ENCODE data around the gene ADAMTS9. TPM values are rescaled to one million over a fixed set of nuclear protein-coding genes. Genes with fewer than 3 reads are reported as not detected.

ADAMTS9 gene
- total and polyA plus RNA-seq, 2 donors (not counting 1 experiment from before 2014, with no cell fraction given): not detected

DNA sequence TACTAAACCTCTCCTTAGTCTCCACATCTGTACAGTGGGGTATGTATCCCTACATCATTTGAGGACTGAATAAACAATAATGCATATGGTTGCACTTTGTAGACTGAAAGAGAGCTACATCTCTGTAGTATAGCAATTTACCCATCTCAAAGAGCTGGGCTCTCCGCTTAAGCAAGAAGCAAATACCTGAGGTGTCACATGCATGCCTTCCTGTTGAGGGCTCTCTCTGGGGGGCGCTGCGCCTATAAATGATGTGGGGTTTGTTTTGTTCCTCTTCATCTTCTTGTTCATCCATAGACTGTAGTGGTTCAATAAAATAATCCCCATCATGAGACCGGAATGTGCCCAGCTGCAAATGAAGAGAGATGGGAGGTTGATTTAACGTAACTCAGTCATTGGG, 6.8 kb downstream of the ADAMTS9 start:
- ATAC-seq (ENCODE audit: low read depth) (no peak), DNase-seq (no peak)
- Histone ChIP-seq H4K20me1 (ENCODE audit: control insufficient read depth, insufficient read depth, low read length, poor library complexity, severe bottlenecking) (no peaks in the 10 kb centered on the region), H3K4me1 (ENCODE audit: control insufficient read depth in 2 of 2, insufficient read depth in 2 of 2, low read length in 2 of 2) (no peaks in the 10 kb centered on the region), H3K4me3 (ENCODE audit: control extremely low read depth in 1 of 5, extremely low read depth in 1 of 5, insufficient read depth in 1 of 5, low read depth in 2 of 5, low read length in 4 of 5) (no peak overlapping the region), H2AFZ (ENCODE audit: insufficient read depth, low read depth, low read length, poor library complexity, severe bottlenecking) (no peak overlapping the region), H3K9ac (ENCODE audit: low read length) (no peak overlapping the region), H3K27ac (ENCODE audit: low read length in 2 of 2) (no peak overlapping the region), H3K36me3 (replicated peaks in 1 of 2; ENCODE audit: control extremely low read depth in 1 of 2, control insufficient read depth in 1 of 2, extremely low read depth in 1 of 2, insufficient read depth in 2 of 2, low read length in 1 of 2) (no peaks in the 10 kb centered on the region), H3K9me3 (ENCODE audit: control extremely low read depth in 1 of 3, control insufficient read depth in 2 of 3, insufficient read depth in 1 of 3, low read length in 2 of 3) (peaks cover 0 to 15% (median 0%) of the 10 kb centered on the region in 3 donors), H3K4me2 (replicated peaks; ENCODE audit: low read depth, low read length, poor library complexity, severe bottlenecking) (no peak overlapping the region), H3K79me2 (ENCODE audit: control insufficient read depth, insufficient read depth, low read length) (no peaks in the 10 kb centered on the region), H3K27me3 (replicated peaks in 1 of 4; ENCODE audit: control extremely low read depth in 1 of 4, control insufficient read depth in 3 of 4, insufficient read depth in 4 of 4, low read length in 3 of 4) (peaks cover 0 to 12% (median 2%) of the 10 kb centered on the region in 4 experiments)
- Mint-ChIP-seq H3K4me3 (no peak overlapping the region), H3K27ac (no peak overlapping the region), H3K27me3 (peaks cover 19% of the 10 kb centered on the region), H3K4me1 (no peaks in the 10 kb centered on the region), H3K9me3 (ENCODE audit: insufficient read depth) (no peaks in the 10 kb centered on the region)
- POLR2A ChIA-PET: no interaction called here
- CTCF ChIA-PET: no interaction called here
- WGBS (ENCODE audit: insufficient coverage): no CpG with 5 or more reads among the region's 5 CpGs
- TF ChIP-seq EZH2 (IDR thresholded peaks at IDR 0.05; ENCODE audit: borderline replicate concordance, insufficient read depth, low read depth, low read length, poor library complexity, severe bottlenecking): no peak
- TF ChIP-seq, protein P1, sequence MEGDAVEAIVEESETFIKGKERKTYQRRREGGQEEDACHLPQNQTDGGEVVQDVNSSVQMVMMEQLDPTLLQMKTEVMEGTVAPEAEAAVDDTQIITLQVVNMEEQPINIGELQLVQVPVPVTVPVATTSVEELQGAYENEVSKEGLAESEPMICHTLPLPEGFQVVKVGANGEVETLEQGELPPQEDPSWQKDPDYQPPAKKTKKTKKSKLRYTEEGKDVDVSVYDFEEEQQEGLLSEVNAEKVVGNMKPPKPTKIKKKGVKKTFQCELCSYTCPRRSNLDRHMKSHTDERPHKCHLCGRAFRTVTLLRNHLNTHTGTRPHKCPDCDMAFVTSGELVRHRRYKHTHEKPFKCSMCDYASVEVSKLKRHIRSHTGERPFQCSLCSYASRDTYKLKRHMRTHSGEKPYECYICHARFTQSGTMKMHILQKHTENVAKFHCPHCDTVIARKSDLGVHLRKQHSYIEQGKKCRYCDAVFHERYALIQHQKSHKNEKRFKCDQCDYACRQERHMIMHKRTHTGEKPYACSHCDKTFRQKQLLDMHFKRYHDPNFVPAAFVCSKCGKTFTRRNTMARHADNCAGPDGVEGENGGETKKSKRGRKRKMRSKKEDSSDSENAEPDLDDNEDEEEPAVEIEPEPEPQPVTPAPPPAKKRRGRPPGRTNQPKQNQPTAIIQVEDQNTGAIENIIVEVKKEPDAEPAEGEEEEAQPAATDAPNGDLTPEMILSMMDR (IDR thresholded peaks at IDR 0.05): no peak
- intact Hi-C loops (cut with micrococcal nuclease): no loop called here

DNA sequence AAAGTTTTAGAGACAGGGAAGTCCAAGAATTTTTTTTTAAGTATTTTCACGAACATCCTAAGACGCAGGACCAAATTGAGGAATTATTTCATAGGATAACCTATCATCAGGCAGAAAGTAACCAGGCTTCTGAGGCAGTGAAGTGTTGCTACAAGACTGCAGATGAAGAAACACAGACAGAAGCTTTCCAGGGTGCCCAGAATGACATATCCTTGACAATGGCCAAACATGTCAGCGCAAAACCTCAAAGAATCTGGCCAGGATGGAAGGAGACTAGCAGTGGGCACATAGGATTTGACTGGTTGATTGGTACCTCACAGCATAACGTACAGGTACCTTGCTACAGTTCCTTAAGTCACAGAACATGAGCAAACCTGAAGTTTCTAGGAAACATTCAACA, 7.5 kb downstream of the ADAMTS9 start:
- H3K4me2 ChIP-seq (replicated peaks; ENCODE audit: low read depth, low read length, poor library complexity, severe bottlenecking): no peak overlapping the region
- no peak overlapping the region for H3K4me3 Mint-ChIP-seq
- H3K4me1 ChIP-seq (ENCODE audit: control insufficient read depth in 2 of 2, insufficient read depth in 2 of 2, low read length in 2 of 2): no peaks in the 10 kb centered on the region
- intact Hi-C loops (cut with micrococcal nuclease): no loop called here
- ATAC-seq (ENCODE audit: low read depth) (no peak), DNase-seq (no peak)
- no peak overlapping the region for H3K4me3 ChIP-seq (ENCODE audit: control extremely low read depth in 1 of 5, extremely low read depth in 1 of 5, insufficient read depth in 1 of 5, low read depth in 2 of 5, low read length in 4 of 5)
- no peaks in the 10 kb centered on the region for H3K36me3 ChIP-seq (replicated peaks in 1 of 2; ENCODE audit: control extremely low read depth in 1 of 2, control insufficient read depth in 1 of 2, extremely low read depth in 1 of 2, insufficient read depth in 2 of 2, low read length in 1 of 2)
- CTCF ChIA-PET: no interaction called here
- peaks cover 0 to 7% (median 2%) of the 10 kb centered on the region in 4 experiments for H3K27me3 ChIP-seq (replicated peaks in 1 of 4; ENCODE audit: control extremely low read depth in 1 of 4, control insufficient read depth in 3 of 4, insufficient read depth in 4 of 4, low read length in 3 of 4)
- no peaks in the 10 kb centered on the region for H4K20me1 ChIP-seq (ENCODE audit: control insufficient read depth, insufficient read depth, low read length, poor library complexity, severe bottlenecking)
- H3K27ac ChIP-seq (ENCODE audit: low read length in 2 of 2): no peak overlapping the region
- WGBS (ENCODE audit: insufficient coverage): 65% methylated on average over 2 of the region's 4 CpGs
- peaks cover 0 to 8% (median 0%) of the 10 kb centered on the region in 3 donors for H3K9me3 ChIP-seq (ENCODE audit: control extremely low read depth in 1 of 3, control insufficient read depth in 2 of 3, insufficient read depth in 1 of 3, low read length in 2 of 3)
- H3K9ac ChIP-seq (ENCODE audit: low read length): no peak overlapping the region
- H3K27me3 Mint-ChIP-seq: peaks cover 19% of the 10 kb centered on the region
- H3K9me3 Mint-ChIP-seq (ENCODE audit: insufficient read depth): no peaks in the 10 kb centered on the region
- TF ChIP-seq, protein P1 (IDR thresholded peaks at IDR 0.05): no peak
- no peak for TF ChIP-seq EZH2 (IDR thresholded peaks at IDR 0.05; ENCODE audit: borderline replicate concordance, insufficient read depth, low read depth, low read length, poor library complexity, severe bottlenecking)
- H3K4me1 Mint-ChIP-seq: no peaks in the 10 kb centered on the region
- no peaks in the 10 kb centered on the region for H3K79me2 ChIP-seq (ENCODE audit: control insufficient read depth, insufficient read depth, low read length)
- no peak overlapping the region for H2AFZ ChIP-seq (ENCODE audit: insufficient read depth, low read depth, low read length, poor library complexity, severe bottlenecking)
- POLR2A ChIA-PET: no interaction called here
- no peak overlapping the region for H3K27ac Mint-ChIP-seq

All from B cell (primary cell).